Astrocyte of the cerebellum (primary cell): ENCODE measurements around the gene CUBN.

Experiments
- DNase-seq: peaks from one replicate; pipeline ENCODE4 v3.0.0-alpha.2; 2011; ENCODE audit warnings: low read depth
- H3K4me3 ChIP-seq: 2 replicates; pipeline ENCODE4 v1.5.1; 2011; ENCODE audit warnings: mild to moderate bottlenecking, low read depth, low read length, moderate library complexity
- in situ Hi-C: cut with HindIII; loops from 2 replicates; pipeline ENCODE4 v1.10.0; 2017; ENCODE audit warnings: low sequenced_read_pairs
- TF ChIP-seq, protein P1 (sequence below): IDR thresholded peaks from 2 replicates; pipeline ENCODE4 v1.5.1; 2012; ENCODE audit warnings: low read length, low read depth, moderate library complexity, mild to moderate bottlenecking; ENCODE audit errors: missing control alignments

CUBN gene

DNA sequence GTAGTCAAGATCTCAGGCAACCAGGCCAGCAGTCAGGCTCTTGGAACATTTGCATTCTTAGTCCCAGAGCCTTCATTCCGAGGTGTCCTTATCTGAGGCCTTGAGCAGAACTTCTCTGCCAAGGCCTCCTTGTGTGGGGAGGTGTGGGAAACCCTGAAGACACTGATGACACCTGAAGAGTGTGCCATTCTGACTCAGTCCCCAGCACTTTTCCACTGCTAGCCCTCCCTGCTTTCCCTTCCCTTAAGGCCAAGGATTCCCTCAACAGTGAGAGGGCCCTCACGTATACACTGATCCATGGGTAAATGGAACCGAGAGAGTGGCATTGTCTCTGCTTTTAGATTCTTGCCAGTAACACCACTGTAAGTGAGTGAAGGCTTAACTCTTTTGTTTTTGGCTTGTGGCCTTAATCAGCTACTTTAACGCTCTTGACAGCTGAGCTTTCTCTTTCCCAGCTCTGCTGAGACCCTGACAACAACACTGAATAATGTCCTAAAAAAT, 41.6 kb upstream of the CUBN start:
- no peak overlapping the region for H3K4me3 ChIP-seq
- TF ChIP-seq, protein P1, sequence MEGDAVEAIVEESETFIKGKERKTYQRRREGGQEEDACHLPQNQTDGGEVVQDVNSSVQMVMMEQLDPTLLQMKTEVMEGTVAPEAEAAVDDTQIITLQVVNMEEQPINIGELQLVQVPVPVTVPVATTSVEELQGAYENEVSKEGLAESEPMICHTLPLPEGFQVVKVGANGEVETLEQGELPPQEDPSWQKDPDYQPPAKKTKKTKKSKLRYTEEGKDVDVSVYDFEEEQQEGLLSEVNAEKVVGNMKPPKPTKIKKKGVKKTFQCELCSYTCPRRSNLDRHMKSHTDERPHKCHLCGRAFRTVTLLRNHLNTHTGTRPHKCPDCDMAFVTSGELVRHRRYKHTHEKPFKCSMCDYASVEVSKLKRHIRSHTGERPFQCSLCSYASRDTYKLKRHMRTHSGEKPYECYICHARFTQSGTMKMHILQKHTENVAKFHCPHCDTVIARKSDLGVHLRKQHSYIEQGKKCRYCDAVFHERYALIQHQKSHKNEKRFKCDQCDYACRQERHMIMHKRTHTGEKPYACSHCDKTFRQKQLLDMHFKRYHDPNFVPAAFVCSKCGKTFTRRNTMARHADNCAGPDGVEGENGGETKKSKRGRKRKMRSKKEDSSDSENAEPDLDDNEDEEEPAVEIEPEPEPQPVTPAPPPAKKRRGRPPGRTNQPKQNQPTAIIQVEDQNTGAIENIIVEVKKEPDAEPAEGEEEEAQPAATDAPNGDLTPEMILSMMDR: no peak
- DNase-seq: no peak
- in situ Hi-C loops: no loop called here

DNA sequence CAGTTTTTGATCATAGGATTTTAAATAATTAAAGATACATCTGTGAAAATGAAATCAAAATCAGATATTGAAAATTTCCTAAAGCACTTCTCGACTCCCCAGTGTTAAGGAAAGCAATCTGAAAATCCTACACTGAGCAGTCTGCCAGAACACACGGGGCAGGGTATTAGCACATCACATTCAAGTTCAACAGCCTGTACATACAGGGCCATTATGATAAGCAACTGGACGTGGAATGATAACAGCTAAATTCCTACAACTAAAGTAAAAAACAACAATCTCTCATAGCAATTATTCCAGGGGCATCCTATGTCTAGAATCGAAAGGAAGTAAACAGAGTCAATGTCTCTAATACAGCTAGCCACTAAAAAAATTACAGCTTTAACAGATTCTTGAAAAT, 40.2 kb upstream of the CUBN start:
- TF ChIP-seq, protein P1: no peak
- H3K4me3 ChIP-seq: no peak overlapping the region
- in situ Hi-C loops: no loop called here
- DNase-seq: no peak

DNA sequence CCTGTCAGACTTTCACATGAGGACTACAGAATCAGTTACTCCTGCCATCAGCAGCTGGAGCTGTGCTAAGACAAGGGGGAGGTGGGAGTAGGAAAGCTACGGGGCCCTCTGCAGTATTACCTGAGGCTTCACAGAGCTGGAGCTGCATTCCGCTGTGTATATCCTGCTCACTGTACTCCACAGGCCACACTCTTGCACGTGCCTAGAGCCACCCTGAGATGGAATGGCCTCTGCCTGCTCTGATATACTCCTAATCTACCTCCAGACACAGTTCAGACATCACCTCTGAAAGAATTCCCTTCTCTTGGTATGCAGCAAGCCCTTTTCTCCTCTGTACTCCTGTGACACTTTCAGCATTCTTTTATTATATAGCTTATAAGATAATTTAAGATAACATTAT, 37.1 kb upstream of the CUBN start:
- TF ChIP-seq, protein P1: no peak
- no peak for DNase-seq
- in situ Hi-C loops: no loop called here
- no peak overlapping the region for H3K4me3 ChIP-seq

DNA sequence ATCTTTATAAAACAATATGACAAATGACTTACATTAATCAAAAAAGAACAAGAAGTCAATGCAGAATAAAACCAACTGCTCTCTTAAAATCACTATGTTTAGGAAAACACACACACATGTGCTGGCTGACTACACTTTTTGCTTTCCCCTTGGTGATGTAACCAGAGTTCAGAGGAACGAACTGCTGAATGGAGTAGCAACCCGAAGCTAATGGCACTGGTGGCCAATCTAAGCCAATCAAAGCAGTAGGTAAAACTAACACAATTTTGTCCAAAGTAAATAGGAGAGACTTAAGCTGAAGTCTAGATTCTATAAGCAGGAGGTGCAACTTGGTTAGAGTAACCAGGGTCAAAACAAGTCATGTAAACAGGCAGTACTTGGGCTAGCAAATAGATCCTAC, 33.2 kb upstream of the CUBN start:
- TF ChIP-seq, protein P1: no peak

DNA sequence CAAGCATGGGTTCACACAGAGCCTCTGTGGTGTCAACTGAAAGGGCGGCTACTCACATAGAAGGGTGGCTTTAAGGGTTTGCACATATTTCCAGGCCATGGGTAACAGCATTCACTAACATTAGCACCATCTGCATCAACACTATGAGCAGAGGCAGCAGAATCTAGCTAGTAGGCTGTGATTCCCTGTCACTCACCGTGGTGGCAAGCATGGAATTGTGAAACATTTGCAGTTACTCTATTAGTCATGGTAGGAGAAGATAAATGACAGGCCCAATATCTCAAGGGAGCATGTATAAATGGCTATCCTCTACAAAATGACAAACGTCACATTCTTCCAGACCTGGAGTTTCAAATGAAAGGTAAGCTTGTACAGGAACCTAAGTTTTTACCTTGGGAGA, 32.2 kb upstream of the CUBN start:
- no peak overlapping the region for H3K4me3 ChIP-seq
- DNase-seq: no peak
- TF ChIP-seq, protein P1: no peak
- in situ Hi-C loops: no loop called here

More for the DNA sequence above, 33.2 kb upstream of the CUBN start:
- no peak overlapping the region for H3K4me3 ChIP-seq
- in situ Hi-C loops: no loop called here
- no peak for DNase-seq

DNA sequence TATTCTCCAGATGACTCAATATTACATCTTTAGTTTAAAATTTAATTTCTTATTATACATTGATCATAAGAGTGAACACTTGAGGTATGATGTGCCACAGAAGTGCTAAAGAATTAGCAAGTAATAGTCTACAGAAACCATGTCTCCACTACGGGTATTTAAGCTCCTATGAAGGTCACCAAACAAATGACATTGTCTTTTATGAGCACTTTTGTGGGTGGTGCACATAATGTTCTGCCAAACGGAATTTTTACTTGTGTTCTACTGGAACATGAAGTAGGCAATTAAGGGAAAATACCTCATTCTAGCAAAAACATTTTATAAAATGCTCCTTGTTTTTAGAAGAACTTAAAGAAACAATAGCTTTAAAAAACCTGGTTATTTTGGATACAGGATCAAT, 27.4 kb upstream of the CUBN start:
- H3K4me3 ChIP-seq: no peak overlapping the region
- no peak for DNase-seq
- in situ Hi-C loops: no loop called here
- TF ChIP-seq, protein P1: no peak

DNA sequence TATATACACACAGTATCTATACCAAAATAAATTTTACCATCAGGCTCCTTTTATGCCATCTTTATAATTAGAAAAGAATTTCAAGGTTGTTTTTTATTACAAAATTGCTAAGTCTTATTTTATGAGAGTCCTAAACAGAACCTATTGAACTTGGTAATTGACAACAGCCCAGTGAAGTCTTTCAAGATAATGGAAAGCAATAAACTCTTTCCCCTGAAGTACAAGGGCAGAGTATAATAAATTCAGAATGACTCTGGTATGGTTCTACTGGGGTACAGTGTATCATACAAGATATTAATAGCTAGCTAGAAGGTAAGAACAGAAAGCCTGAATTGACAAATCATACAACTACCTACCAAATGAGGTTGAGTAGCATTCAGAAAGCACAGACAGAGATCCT, 26.2 kb upstream of the CUBN start:
- no peak for DNase-seq
- in situ Hi-C loops: no loop called here
- TF ChIP-seq, protein P1: no peak
- H3K4me3 ChIP-seq: no peak overlapping the region
